GM15510 (cell line): ENCODE measurements around the gene CAMK1.

ENCODE experiments used
- POLR2A ChIP-seq: IDR thresholded peaks from 3 replicates; pipeline ENCODE4 v1.6.1; 2011; ENCODE audit warnings: borderline replicate concordance; ENCODE audit not compliant: insufficient read length; ENCODE audit errors: extremely low read depth

CAMK1 gene

DNA sequence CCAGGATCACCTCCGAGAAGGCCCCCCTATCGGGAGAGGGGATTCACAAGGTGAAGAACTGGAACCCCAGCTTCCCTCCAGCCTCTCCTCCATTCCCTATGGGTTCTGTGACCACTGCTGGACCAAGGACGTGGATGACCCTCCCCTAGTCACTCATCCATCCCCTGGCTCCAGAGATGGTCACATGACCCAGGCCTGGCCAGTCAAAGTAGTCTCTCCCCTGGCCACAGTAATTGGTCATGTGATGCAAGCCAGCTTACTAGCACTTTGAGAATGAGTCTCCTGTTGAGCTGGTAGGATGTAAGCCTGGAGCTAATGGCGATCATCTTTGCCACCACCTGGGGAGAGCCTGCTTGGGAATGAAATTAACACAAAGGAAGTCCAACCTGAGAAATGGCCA, 3.9 kb downstream of the CAMK1 start:
- TF ChIP-seq POLR2A: no peak

DNA sequence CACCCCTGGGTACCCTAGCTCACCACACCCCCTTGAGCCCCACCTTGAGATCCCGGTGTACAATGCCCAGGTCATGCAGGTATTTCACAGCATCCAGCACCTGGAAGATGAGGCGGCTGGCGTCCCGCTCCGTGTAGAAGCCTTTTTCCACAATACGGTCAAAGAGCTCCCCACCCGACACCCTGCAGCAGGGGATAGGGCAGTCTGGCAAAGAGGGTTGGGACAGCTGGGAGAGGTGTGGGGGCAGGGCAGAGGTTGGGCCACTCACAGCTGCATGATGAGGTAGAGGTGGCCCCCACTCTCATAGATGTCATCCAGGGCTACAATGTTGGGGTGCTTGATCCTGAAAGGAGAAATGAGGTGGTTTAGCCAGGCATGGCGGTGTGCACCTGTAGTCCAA, 6.9 kb downstream of the CAMK1 start:
- TF ChIP-seq POLR2A: no peak

DNA sequence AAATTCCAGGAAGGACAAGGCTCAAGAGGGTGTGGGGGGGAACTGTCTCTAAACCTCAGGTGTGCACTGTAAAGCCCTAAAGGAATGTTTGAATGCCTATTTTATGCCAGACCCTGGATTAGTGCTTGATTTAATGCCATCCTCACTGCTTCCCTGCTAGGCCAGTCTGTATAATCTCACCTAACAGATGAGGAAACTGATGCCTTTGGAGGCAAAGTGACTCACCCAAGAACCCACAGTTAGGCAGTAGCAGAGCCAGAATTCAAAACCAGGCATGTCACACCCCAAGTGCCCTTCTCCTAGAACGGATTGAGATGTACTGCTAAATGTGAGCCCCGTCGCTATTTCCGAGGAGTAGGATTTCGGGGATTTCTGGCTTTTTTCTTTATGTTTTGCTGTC, 7.8 kb downstream of the CAMK1 start:
- TF ChIP-seq POLR2A: no peak

DNA sequence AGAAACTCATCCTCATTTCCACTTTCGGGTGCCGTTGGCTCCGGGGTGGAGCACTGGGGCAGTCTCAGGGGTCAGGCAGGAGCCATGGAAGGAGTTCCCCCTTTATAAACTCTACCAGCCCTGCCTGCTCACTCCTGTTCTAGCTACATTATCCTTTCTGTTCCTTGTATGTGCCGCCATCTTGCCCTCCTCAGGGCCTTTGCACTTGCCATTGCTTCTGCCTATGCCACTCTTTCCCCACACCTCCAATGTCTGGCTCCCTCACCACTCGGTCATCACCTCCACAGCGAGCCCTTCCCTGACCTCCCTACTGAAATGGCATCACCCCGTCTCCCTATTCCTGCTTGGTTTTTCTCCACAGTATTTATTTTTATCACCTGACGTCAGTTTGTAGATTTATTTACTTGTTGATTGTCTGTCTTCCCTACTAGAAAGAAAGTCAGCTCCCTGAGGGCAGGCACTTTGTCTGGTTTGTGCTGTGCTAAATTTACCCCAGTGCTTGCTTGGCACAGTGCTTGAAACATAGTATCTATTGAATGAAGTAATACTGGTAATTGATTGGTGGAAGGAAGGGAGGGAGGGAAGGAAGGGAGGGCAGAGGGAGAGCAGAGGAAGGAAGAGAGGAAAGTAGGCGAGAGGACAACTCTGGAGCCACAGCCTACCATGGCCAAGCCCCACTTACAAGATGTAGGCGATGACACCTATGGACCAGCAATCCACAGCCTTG, 8.8 kb downstream of the CAMK1 start:
- no peak for TF ChIP-seq POLR2A

DNA sequence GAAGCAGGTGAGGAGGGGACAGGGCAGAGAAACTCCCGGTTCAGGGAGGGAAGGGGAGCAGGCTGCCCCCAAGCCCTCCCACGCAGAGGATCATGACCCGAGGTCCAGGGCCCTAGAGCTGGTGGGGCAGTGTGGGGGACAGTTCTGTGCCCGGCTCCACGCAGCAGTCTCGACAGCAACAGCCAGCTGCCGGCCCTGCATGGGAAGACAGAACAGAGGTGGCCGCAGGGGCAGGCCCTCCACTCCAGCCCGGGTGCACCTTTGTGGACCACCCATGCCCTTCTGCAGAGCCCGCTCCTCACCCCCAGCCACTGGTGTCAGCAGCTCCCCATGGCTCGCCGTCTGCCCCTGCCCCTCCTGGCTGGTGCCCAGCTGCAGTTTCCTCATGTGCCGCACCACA, 12.3 kb downstream of the CAMK1 start:
- no peak for TF ChIP-seq POLR2A

DNA sequence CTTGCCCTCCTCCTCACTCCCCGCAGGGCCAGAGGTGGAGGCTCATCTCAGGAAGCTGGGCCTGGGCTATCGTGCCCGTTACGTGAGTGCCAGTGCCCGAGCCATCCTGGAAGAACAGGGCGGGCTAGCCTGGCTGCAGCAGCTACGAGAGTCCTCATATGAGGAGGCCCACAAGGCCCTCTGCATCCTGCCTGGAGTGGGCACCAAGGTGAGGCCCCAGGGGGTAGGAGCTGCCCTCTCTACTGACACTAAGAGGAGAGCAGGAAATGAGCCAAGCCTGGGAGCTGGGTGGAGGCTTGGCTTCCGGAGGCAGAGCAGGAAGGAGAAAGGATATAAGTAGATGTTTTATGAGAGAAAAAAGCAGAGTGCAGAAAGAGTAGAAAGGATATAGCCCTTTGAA, 15.1 kb downstream of the CAMK1 start:
- no peak for TF ChIP-seq POLR2A

DNA sequence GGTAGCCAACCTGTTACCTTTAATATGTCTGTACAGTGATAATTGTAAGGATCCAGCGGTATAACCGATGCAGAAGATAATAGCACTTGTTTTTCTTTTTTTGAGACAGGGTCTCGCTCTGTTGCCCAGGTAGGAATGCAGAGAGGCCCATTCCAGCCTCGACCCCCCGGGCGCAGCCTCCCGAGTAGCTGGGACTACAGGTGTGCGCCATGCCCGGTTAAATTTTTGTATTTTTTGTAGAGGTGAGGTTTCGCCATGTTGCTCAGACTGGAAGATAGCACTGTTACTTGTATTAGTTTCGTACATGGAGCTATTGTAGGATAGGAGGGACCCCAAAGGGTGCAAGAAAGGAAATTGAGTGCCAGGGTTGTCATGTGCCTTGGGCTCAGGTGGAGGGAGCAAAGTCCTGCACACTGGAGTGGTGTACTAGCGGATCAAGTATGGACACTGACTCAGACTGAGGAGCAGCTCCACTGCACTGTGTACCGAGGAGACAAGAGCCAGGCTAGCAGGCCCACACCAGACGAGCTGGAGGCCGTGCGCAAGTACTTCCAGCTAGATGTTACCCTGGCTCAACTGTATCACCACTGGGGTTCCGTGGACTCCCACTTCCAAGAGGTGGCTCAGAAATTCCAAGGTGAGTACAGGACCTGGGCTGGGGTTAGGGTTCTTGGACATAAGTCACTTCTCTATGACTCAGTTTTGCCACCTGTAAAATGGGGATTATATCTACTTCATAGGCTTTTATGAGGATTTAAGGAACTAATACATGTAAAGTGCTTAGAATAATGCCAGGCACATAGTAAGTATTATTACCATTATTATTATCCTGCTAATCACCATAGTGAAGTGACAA, 19.0 kb downstream of the CAMK1 start:
- no peak for TF ChIP-seq POLR2A

DNA sequence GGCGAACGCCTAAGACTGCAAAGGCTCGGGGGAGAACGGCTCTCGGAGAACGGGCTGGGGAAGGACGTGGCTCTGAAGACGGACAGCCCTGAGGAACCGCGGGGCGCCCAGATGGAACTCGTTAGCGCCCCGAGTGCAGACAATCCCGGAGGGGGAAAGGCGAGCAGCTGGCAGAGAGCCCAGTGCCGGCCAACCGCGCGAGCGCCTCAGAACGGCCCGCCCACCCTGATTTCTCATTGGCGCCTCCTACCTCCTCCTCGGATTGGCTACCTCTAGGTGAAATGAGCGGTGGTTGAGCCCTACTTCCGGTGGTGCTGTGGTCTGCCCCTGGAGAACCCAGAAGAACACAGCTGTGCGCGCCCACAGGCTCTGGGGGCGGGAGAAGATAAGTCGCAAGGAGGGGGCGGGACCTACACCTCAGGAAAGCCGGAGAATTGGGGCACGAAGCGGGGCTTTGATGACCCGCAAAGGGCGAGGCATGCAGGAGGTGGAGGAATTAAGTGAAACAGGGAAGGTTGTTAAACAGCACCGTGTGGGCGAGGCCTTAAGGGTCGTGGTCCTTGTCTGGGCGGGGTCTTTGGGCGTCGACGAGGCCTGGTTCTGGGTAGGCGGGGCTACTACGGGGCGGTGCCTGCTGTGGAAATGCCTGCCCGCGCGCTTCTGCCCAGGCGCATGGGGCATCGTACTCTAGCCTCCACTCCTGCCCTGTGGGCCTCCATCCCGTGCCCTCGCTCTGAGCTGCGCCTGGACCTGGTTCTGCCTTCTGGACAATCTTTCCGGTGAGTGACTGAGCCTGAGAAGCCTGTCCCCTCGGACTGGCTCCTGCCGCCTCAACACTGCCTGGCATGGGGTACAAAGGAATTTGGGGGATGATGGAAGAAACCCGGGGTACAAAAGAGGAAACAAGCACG, 19.8 kb downstream of the CAMK1 start, which contains the start of gene OGG1:
Gene OGG1, plus strand, starts transcription at position 308 of the 911 bp plus-strand sequence. Its CDS starts 335 bp downstream, at position 643.
- peak; percentile 54 for TF ChIP-seq POLR2A

DNA sequence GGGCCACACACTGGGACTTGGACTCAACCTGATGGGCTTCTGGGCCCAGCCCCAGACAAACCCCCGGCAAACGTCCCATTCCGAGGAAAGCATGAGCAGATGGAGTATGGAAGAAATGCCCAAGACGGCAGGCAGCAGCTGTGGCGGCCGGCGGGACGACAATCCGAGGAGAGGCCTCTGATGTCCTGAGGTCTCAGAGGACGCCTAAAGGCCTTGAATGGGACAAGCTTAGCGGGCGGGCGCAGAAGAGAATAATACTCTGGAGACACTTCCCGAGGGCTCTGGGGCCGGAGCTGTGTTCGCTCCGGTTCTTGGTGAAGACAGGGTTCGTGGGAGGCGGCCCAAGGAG, 20.5 kb downstream of the CAMK1 start:
- TF ChIP-seq POLR2A: no peak

DNA sequence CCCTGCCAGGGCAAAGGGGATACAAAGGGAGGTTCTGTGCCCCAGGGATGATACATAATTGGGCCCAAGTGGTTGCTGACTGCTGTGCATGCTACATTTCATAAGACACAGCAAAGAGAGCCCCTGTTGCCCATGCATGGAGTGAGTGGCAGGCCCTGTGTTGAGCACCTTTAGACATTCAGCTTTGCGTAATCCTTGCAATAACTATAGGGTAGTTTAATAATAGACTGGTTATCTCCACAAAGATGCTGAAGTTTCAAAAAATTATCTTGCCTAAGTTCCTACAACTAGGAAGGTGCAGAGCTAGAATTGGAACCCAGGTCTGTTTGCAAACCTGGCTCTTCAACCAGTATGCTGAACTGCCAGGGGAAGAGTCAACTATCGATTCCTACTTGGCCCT, 21.7 kb downstream of the CAMK1 start:
- TF ChIP-seq POLR2A: no peak

DNA sequence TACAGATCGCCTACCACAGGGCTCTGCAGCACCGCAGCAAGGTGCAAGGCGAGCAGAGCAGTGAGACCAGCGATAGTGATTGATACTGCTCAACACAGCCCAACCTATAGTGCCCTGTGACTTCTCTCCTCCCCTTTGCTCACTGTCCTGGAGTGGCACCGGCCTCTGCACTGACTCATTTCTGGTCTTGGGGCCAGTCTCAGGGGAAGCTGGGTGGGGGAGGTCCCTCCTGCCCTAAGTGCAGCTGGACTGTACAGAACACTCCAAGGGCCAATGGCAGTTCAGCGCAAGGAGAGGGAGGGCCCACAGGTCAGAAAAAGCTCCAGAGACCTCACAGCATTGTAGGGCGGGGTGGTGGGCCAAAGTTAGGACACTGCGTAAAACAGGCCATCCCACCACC, 22.5 kb downstream of the CAMK1 start:
- TF ChIP-seq POLR2A: no peak

DNA sequence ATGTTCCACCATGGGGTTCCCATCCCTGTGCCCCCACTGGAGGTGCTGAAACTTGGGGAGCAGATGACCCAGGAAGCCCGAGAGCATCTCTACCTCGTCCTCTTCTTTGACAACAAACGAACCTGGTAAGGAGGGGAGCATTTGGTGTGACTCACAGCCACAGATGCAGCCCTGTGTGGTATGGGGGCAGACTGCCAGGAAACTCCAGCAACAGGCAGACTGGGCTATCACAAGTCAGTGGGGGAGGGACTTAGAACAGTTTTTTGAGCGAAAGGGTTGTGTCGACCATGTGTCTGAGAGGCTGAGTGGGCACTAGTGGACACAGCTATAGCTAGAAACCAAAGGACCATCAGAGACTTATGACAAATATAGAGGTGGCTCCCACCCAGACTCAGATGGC, 23.4 kb downstream of the CAMK1 start:
- TF ChIP-seq POLR2A: no peak

DNA sequence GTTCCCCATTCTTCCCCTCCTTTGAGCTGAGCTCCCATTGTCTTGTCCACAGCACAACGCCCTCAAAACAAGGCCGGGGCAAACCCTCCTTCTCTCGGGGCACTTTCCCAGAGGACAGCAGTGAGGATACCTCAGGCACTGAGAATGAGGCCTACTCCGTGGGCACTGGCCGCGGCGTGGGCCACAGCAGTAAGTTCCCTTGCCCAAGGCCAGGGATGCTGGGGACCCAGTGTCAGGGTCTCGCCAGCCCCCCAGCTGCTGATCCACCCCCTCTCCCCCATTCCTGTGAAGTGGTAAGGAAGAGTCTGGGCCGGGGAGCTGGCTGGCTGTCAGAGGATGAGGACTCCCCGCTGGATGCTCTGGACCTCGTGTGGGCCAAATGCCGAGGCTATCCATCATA, 24.2 kb downstream of the CAMK1 start:
- no peak for TF ChIP-seq POLR2A

DNA sequence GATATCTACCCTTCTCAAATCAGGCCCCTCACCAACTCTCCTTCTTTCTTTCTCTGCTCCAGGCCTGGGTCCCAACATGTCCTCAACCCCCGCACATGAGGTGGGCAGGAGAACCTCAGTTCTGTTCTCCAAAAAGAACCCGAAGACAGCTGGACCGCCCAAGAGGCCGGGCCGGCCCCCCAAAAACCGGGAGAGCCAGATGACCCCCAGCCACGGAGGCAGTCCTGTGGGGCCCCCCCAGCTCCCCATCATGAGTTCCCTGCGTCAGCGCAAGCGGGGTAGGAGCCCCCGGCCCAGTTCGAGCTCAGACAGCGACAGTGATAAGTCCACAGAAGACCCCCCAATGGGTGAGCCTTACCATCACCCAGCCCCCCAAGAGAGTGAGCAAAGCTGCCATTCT, 25.6 kb downstream of the CAMK1 start:
- TF ChIP-seq POLR2A: no peak

DNA sequence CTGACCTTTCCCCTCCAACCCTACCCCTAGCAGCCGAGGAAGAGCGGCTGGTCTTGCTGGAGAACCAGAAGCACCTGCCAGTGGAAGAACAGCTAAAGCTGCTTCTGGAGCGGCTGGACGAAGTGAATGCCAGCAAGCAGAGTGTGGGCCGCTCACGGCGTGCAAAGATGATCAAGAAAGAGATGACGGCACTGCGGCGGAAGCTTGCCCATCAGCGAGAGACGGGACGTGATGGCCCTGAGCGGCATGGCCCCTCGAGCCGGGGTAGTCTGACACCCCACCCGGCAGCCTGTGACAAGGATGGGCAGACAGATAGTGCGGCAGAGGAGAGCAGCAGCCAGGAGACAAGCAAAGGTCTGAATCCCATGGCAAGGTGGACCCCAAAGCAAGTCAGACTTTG, 26.2 kb downstream of the CAMK1 start:
- no peak for TF ChIP-seq POLR2A

DNA sequence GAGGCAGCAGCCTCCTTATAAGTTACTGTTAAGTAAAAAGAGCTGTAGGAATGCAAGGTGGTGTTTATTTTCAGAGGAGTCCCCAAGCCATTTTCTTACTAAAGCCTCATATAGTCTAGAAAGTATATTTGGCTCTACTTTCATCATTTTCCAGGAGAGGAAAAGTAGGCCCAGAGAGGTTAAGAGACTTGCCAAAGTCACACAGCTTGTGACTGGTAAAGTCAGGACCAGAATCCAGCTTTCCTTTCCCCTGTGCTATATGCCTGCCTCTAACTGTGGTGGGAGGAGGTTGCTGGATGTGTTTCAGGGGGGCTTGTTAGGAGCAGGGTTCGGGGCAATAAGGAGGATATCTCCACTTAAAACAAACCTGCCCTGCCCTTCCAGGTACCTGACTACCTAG, 27.2 kb downstream of the CAMK1 start:
- no peak for TF ChIP-seq POLR2A

DNA sequence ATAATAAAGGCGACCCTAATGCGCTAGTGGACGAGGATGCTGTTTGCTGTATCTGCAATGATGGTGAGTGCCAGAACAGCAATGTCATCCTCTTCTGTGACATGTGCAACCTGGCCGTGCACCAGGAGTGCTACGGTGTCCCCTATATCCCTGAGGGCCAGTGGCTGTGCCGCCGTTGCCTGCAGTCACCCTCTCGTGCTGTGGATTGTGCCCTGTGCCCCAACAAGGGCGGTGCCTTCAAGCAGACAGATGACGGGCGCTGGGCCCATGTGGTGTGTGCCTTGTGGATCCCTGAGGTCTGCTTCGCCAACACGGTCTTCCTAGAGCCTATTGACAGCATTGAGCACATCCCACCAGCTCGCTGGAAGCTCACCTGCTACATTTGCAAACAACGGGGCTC, 30.6 kb downstream of the CAMK1 start:
- no peak for TF ChIP-seq POLR2A
